Myocyte (in vitro differentiated cells): Measurements from ENCODE around the gene GRAMD2A. TPM values are rescaled to one million over a fixed set of nuclear protein-coding genes. Genes with fewer than 3 reads are reported as not detected.

Experiments
- DNase-seq: peaks from one replicate; pipeline ENCODE4 v3.0.0-alpha.2; 2012; ENCODE audit warnings: low read depth
- total RNA-seq: library from RNA; depleted of rRNA; stranded (reverse); fragments of >200 nt; gene quantifications from 2 replicates; pipeline ENCODE4 v1.2.3, GENCODE V29; 2014

Gene GRAMD2A
- total RNA-seq, 1 donor from 2014 or later: not detected

DNA sequence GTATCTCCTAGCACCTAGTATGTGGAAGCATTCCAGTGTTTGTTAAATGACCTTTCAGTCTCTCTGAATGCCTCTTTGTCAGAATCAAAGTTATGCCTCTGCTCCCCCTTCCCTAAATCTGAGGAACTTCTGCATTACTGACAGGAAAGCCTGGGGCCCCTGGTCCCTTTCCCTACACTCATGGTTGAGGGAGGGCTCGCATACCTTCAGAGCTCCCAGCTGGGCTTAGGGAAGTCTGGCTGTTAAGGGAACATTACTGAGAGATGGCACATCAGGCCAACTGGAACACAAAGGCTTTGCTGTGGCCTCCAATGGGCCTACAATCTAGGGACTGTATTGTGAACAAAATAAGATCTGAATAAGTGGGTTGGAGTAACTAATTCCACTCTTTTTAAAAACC is 23.1 kb upstream of the GRAMD2A start:
- DNase-seq: peak; percentile 43

- DNase-seq: no peak
These were observed 19.6 kb upstream of the GRAMD2A start for GRCh38 chr15:72217216-72217615.

GRCh38 chr15:72216079-72216478 is 18.5 kb upstream of the GRAMD2A start:
- DNase-seq: no peak

DNA sequence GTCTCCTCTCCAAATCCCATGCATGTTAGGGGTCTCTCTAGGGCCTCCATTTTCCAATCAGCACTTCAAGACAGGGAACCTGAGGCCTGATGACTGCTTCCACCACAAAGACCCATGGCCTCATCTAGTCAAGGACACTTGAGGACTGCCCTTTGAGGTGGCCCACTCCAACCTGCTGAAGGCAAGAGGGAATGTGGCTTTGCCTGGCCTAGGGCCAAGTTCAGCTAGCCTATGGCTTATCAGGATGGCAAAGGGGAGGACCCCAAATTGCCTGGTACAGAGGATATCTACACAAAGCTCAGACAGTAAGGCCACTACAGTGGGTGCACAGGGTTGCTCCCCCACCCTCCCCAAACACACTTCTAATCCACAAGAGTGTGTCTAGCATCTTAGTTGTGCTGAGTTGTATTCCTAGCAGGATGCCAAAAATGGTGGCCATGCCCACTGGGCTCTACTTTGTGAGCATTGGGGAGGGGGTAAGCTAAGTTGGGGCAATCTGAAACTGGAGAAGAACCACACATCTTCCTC is 10.0 kb upstream of the GRAMD2A start:
- DNase-seq: no peak

GRCh38 chr15:72206677-72207000 is 9.1 kb upstream of the GRAMD2A start:
- no peak for DNase-seq

- no peak for DNase-seq
These were observed 8.5 kb upstream of the GRAMD2A start for GRCh38 chr15:72205896-72206676.

GRCh38 chr15:72205273-72205672 is 7.7 kb upstream of the GRAMD2A start:
- no peak for DNase-seq

- peak; percentile 94 for DNase-seq
These were observed 5.9 kb upstream of the GRAMD2A start for GRCh38 chr15:72203507-72203837.

DNA sequence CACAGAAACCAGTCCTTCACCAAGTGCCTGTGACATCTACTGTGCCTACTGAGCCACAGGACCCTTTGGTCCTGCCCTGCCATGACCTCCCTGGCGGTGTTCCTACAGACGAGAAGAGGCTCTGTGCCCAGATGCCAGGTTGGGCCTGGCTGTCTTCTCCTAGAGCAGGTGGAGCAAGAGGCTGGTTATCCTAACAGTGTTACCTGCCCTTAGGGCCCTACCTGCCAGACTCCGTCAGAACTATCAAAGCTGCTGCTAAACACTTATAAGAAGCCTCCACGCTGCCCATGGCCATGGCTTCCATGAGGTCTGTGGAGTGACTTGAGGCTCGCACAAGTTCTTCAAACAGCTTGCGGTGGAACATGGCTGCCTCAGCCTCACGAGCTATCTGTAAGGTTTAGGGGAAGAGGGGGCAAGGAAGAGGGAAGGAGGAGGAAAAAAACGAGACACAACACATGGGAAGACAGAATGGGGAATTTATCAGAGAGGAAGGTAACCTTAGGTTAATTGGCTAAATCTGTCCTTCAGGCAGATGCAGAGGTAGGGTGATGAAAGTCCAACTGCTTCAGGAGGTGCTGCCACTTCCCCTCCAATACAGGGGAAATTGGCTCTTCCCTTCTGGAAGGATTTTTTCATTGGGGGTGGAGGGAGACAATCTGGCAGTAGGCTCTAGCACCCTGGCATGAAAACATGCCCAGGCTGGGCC is 5.4 kb upstream of the GRAMD2A start:
- DNase-seq: no peak

- no peak for DNase-seq
These were observed 4.7 kb upstream of the GRAMD2A start for GRCh38 chr15:72202302-72202701.

GRCh38 chr15:72201391-72201921 is 3.9 kb upstream of the GRAMD2A start:
- DNase-seq: peak; percentile 97

GRCh38 chr15:72200395-72201237 is 3.0 kb upstream of the GRAMD2A start:
- peak; percentile 44 for DNase-seq

- peak; percentile 82 for DNase-seq
These were observed 2.2 kb upstream of the GRAMD2A start for GRCh38 chr15:72199721-72200212.

- no peak for DNase-seq
These were observed 1.6 kb upstream of the GRAMD2A start for GRCh38 chr15:72199205-72199515.

GRCh38 chr15:72198356-72199204 is 993 bp upstream of the GRAMD2A start:
- no peak for DNase-seq

- DNase-seq: no peak
These were observed 537 bp downstream of the GRAMD2A start for GRCh38 chr15:72197041-72197459.

DNA sequence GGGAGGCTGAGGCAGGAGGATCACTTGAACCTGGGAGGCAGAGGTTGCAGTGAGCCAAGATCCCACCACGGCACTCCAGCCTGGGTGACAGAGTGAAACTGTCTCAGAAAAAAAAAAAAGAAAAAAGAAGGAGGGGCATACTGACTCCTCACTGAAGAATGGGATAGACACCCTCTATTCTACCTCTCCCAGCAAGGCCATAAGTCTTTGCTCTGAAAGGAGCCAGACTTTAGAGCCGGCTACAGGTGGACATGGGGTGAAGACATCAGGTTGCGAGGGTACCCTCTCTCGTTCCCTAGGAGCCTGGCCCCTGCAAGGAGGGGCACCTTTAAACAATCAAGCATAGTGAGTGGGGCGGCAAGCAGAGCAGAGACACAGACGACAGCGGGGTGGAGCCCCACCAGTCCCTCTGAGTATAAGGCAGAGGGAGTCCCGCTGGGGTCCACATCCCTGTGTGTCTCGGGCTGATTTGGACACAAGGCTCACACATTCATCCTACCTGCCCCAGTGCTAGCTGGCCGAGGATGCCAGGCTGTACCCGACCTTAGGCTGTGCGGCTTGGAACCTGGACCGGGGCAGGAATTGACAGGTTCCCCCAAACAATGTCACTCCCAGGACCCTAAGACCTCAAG is 1.1 kb downstream of the GRAMD2A start:
- no peak for DNase-seq

- DNase-seq: no peak
These were observed 2.5 kb downstream of the GRAMD2A start for GRCh38 chr15:72195101-72195511.

DNA sequence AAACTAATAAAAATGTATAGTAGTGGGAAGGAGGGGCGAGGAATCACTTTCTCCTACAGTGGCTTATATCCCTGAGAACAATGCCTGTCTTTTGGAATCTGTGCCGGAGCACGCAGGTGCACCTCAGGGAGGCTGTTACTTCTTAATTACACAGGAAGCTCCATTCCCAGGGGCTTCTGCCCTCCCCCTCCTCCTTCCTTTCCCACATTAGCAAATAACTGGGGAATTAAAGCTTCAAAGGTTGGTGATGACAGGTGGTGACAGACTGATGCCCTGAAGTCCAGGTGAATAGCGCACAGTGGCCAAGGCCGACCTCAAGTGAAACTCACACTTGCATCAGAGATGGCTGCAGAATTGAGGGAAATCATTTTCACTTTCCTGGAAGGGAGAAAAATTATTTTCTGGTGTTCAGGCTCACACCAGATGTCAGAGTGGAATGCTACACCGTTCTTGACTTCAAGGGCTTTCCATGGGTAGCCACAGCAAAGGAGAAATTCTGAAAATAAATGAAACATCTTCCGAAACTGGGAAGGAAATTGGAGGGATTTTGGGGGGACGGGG is 3.7 kb downstream of the GRAMD2A start:
- no peak for DNase-seq

DNA sequence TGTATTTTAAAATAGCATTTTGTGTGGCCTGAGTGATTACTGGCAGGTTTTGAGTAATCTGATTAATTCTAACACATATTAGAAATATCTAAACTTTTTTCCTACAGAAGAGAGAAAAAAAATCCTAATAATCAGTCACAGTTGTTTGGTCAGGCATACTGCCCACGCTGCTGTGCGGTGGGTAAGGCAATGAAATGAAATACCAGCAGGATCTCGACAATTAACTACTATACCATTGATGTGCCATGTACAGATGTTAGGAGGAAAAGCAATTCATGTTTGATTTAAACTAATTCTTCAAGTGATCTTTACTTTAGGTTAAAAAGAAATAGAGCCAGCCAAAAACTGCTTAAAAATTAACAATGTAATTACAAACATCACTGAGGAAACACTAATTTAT is 5.2 kb downstream of the GRAMD2A start:
- DNase-seq: no peak
